H9 (cell line): ENCODE data around the gene GATAD2B. TPM values are rescaled to one million over a fixed set of nuclear protein-coding genes. Genes with fewer than 3 reads are reported as not detected.

Experiments
- DNase-seq: peaks from one replicate; pipeline ENCODE4 v3.0.0-alpha.2; 2017
- H2AFZ ChIP-seq: one replicate; pipeline ENCODE4 v1.6.1; 2013; ENCODE audit warnings: mild to moderate bottlenecking, low read length, control low read depth, moderate library complexity
- H2AK5ac ChIP-seq: 2 replicates; pipeline ENCODE4 v1.6.1; 2013; ENCODE audit warnings: low read length, control low read depth, mixed read lengths; ENCODE audit not compliant: insufficient read length
- H2BK120ac ChIP-seq: one replicate; pipeline ENCODE4 v1.6.1; 2013; ENCODE audit warnings: low read depth, mild to moderate bottlenecking, low read length, control low read depth, inconsistent platforms; ENCODE audit not compliant: poor library complexity, severe bottlenecking
- H2BK12ac ChIP-seq: 2 replicates; pipeline ENCODE4 v1.6.1; 2013; ENCODE audit warnings: low read length, control low read depth, mixed read lengths, low read depth; ENCODE audit not compliant: insufficient read length
- H2BK15ac ChIP-seq: 2 replicates; pipeline ENCODE4 v1.6.1; 2013; ENCODE audit warnings: low read depth, low read length, control low read depth
- H2BK20ac ChIP-seq: one replicate; pipeline ENCODE4 v1.6.1; 2013; ENCODE audit warnings: low read depth, mild to moderate bottlenecking, low read length, control low read depth, inconsistent platforms; ENCODE audit not compliant: poor library complexity, severe bottlenecking
- H2BK5ac ChIP-seq: 2 replicates; pipeline ENCODE4 v1.6.1; 2013; ENCODE audit warnings: low read length, control low read depth, mixed read lengths; ENCODE audit not compliant: insufficient read length
- H3K14ac ChIP-seq: 2 replicates; pipeline ENCODE4 v1.6.1; 2013; ENCODE audit warnings: low read length, control low read depth; ENCODE audit not compliant: insufficient read depth
- H3K18ac ChIP-seq: 2 replicates; pipeline ENCODE4 v1.6.1; 2013; ENCODE audit warnings: low read depth, mild to moderate bottlenecking, mixed read lengths, low read length, control low read depth; ENCODE audit not compliant: insufficient read length
- H3K23ac ChIP-seq: 2 replicates; pipeline ENCODE4 v1.6.1; 2013; ENCODE audit warnings: low read length, control low read depth, mixed read lengths, low read depth; ENCODE audit not compliant: insufficient read length
- H3K23me2 ChIP-seq: 2 replicates; pipeline ENCODE4 v1.6.1; 2013; ENCODE audit warnings: low read depth, mild to moderate bottlenecking, mixed read lengths, low read length, control low read depth; ENCODE audit not compliant: insufficient read length, poor library complexity, severe bottlenecking
- H3K27ac ChIP-seq: 2 replicates; pipeline ENCODE4 v1.5.1; 2013; ENCODE audit warnings: low read length, control low read depth, mixed read lengths, low read depth; ENCODE audit not compliant: insufficient read length
- H3K27me3 ChIP-seq: 2 replicates; pipeline ENCODE4 v1.6.1; 2013; ENCODE audit warnings: low read length, control low read depth, inconsistent platforms; ENCODE audit not compliant: insufficient read depth
- H3K4ac ChIP-seq: 2 replicates; pipeline ENCODE4 v1.6.1; 2013; ENCODE audit warnings: low read depth, mild to moderate bottlenecking, control low read depth, inconsistent platforms, low read length, moderate library complexity
- H3K4me1 ChIP-seq: 2 replicates; pipeline ENCODE4 v1.6.1; 2013; ENCODE audit warnings: low read length, control low read depth, inconsistent platforms; ENCODE audit not compliant: insufficient read depth
- H3K4me2 ChIP-seq: 2 replicates; pipeline ENCODE4 v1.6.1; 2013; ENCODE audit warnings: low read length, control low read depth, mixed read lengths; ENCODE audit not compliant: insufficient read length, insufficient read depth
- H3K56ac ChIP-seq: 2 replicates; pipeline ENCODE4 v1.6.1; 2013; ENCODE audit warnings: low read depth, mild to moderate bottlenecking, mixed read lengths, low read length, control low read depth; ENCODE audit not compliant: insufficient read length
- H3K79me1 ChIP-seq: 2 replicates; pipeline ENCODE4 v1.6.1; 2013; ENCODE audit warnings: low read depth, mild to moderate bottlenecking, moderate library complexity, low read length, control low read depth, inconsistent platforms; ENCODE audit not compliant: insufficient read depth, poor library complexity, severe bottlenecking
- H3K79me2 ChIP-seq: 2 replicates; pipeline ENCODE4 v1.6.1; 2013; ENCODE audit warnings: low read length, control low read depth, inconsistent platforms; ENCODE audit not compliant: insufficient read depth
- H3K9ac ChIP-seq: 2 replicates; pipeline ENCODE4 v1.6.1; 2013; ENCODE audit warnings: low read length, control low read depth, mixed read lengths; ENCODE audit not compliant: insufficient read length; ENCODE audit errors: extremely low read depth
- H3K9me3 ChIP-seq: one replicate; pipeline ENCODE4 v1.6.1; 2013; ENCODE audit warnings: low read depth, low read length, inconsistent platforms; ENCODE audit not compliant: control insufficient read depth
- H3T11ph ChIP-seq: one replicate; pipeline ENCODE4 v1.6.1; 2013; ENCODE audit warnings: mild to moderate bottlenecking, low read length, control low read depth, inconsistent platforms
- H4K20me1 ChIP-seq: one replicate; pipeline ENCODE4 v1.6.1; 2013; ENCODE audit not compliant: control insufficient read depth, insufficient read length, insufficient read depth
- H4K5ac ChIP-seq: 2 replicates; pipeline ENCODE4 v1.6.1; 2013; ENCODE audit warnings: low read depth, mild to moderate bottlenecking, mixed read lengths, low read length, control low read depth; ENCODE audit not compliant: insufficient read length
- H4K8ac ChIP-seq: replicated peaks from 2 replicates; pipeline ENCODE4 v1.6.1; 2013; ENCODE audit warnings: low read length, control low read depth, mixed read lengths, low read depth; ENCODE audit not compliant: insufficient read length
- H4K91ac ChIP-seq: 2 replicates; pipeline ENCODE4 v1.6.1; 2013; ENCODE audit warnings: low read depth, mild to moderate bottlenecking, moderate library complexity, mixed read lengths, low read length, control low read depth; ENCODE audit not compliant: insufficient read length
- H3K27ac Mint-ChIP-seq, 3 experiments: 2 replicates in 2 of 3; 3 replicates in 1 of 3; pipeline ENCODE4 v1.8.0; 2020 to 2021; ENCODE audit warnings: mixed read lengths in 3 of 3, mild to moderate bottlenecking in 1 of 3, moderate library complexity in 1 of 3
- H3K27me3 Mint-ChIP-seq: 2 replicates; pipeline ENCODE4 v1.8.0; 2021; ENCODE audit warnings: low read depth, mild to moderate bottlenecking, moderate library complexity, mixed read lengths
- H3K36me3 Mint-ChIP-seq, 3 experiments: 2 replicates in 2 of 3; 3 replicates in 1 of 3; pipeline ENCODE4 v1.8.0; 2020 to 2021; ENCODE audit warnings: low read depth in 3 of 3, mixed read lengths in 3 of 3; ENCODE audit not compliant: insufficient read depth in 1 of 3
- H3K4me1 Mint-ChIP-seq, 2 experiments: 2 replicates each; pipeline ENCODE4 v1.8.0; 2020; ENCODE audit warnings: mixed read lengths in 2 of 2
- H3K4me3 Mint-ChIP-seq, 2 experiments: 2 replicates in 1 of 2; 3 replicates in 1 of 2; pipeline ENCODE4 v1.8.0; 2020 to 2021; ENCODE audit warnings: mild to moderate bottlenecking in 2 of 2, mixed read lengths in 2 of 2, moderate library complexity in 1 of 2
- H3K9me3 Mint-ChIP-seq, 2 experiments: 2 replicates in 1 of 2; 3 replicates in 1 of 2; pipeline ENCODE4 v1.8.0; 2020; ENCODE audit warnings: mild to moderate bottlenecking in 2 of 2, mixed read lengths in 2 of 2, moderate library complexity in 1 of 2
- WGBS: extraction: QIAGEN DNeasy Blood & Tissue Kit; methylation state at CpG from one replicate; pipeline ENCODE4 v1.1.7; 2013; ENCODE audit warnings: missing lambda C conversion rate, low lambda C conversion rate, mixed read lengths; ENCODE audit not compliant: insufficient read length; ENCODE audit errors: extremely low coverage; 5-methylcytosine and 5-hydroxymethylcytosine counted together
- total RNA-seq: library from RNA; stranded (reverse); gene quantifications from 2 replicates; pipeline ENCODE4 v1.2.1, GENCODE V29; 2021
- TF ChIP-seq, protein P1 (sequence below): fragments of 200-600 bp; sonication (generic); conservative IDR thresholded peaks from 3 replicates; pipeline ENCODE4 v1.8.0; 2021; ENCODE audit warnings: antibody characterized with exemption, mild to moderate bottlenecking

GATAD2B gene
- total RNA-seq, 1 experiment from 2014 or later, result 44.1 TPM

DNA sequence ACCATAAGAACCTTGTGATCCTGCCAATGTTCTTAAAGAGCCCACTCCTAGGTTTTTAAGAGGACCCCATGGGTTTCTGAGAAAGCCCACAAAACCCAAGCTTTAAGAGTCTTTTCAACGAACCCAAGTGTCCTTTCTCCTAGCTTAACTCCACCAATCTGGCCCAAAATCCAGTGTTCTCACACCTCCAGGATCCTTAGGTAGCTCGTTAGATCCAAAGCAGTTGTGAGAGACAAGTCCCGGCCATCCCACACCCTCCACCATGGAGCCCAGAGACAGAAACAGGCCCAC lies 22.0 kb upstream of the GATAD2B start:
- Histone ChIP-seq H2AFZ (no peak overlapping the region), H3T11ph (no peak overlapping the region), H3K27me3 (no peaks in the 10 kb centered on the region), H2BK12ac (no peak overlapping the region), H4K5ac (no peak overlapping the region), H4K20me1 (no peaks in the 10 kb centered on the region), H2BK120ac (no peak overlapping the region), H3K27ac (no peak overlapping the region), H3K56ac (no peak overlapping the region), H3K18ac (no peak overlapping the region), H3K4me1 (no peaks in the 10 kb centered on the region; the same call in 1 of the 2 replicates), H2AK5ac (no peak overlapping the region), H3K9ac (no peak overlapping the region), H4K91ac (no peak overlapping the region), H3K79me1 (peaks cover 3% of the 10 kb centered on the region), H2BK20ac (no peak overlapping the region), H3K79me2 (no peaks in the 10 kb centered on the region), H2BK15ac (no peak overlapping the region), H3K14ac (no peak overlapping the region), H3K4ac (no peak overlapping the region), H2BK5ac (no peak overlapping the region), H3K9me3 (no peaks in the 10 kb centered on the region), H3K23ac (no peak overlapping the region), H3K23me2 (peaks cover 5% of the 10 kb centered on the region), H4K8ac (no peak overlapping the region), H3K4me2 (peak overlapping the region; percentile 52)
- no peaks in the 10 kb centered on the region for H3K27me3 Mint-ChIP-seq
- no peak for DNase-seq
- H3K27ac Mint-ChIP-seq, result 0 out of 7 replicates have a peak overlapping the region, but pooled peaks of 1 of the 3 experiments have one; percentile 9
- peak overlapping the region; percentile 82 to 93; a peak in 4 of 5 replicates for H3K4me3 Mint-ChIP-seq
- no CpG with 5 or more reads among the region's 3 CpGs for WGBS
- TF ChIP-seq, protein P1, sequence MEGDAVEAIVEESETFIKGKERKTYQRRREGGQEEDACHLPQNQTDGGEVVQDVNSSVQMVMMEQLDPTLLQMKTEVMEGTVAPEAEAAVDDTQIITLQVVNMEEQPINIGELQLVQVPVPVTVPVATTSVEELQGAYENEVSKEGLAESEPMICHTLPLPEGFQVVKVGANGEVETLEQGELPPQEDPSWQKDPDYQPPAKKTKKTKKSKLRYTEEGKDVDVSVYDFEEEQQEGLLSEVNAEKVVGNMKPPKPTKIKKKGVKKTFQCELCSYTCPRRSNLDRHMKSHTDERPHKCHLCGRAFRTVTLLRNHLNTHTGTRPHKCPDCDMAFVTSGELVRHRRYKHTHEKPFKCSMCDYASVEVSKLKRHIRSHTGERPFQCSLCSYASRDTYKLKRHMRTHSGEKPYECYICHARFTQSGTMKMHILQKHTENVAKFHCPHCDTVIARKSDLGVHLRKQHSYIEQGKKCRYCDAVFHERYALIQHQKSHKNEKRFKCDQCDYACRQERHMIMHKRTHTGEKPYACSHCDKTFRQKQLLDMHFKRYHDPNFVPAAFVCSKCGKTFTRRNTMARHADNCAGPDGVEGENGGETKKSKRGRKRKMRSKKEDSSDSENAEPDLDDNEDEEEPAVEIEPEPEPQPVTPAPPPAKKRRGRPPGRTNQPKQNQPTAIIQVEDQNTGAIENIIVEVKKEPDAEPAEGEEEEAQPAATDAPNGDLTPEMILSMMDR, result no peak
- no peaks in the 10 kb centered on the region for H3K9me3 Mint-ChIP-seq
- peaks cover 14 to 55% (median 38%) of the 10 kb centered on the region in 3 experiments for H3K36me3 Mint-ChIP-seq
- H3K4me1 Mint-ChIP-seq, result peaks cover 10 to 17% of the 10 kb centered on the region in 2 experiments
